Suppressor macrophage treated with lipopolysaccharide for 4 hours (primary cell): ENCODE data around the gene PRR15L.

Source experiments
- DNase-seq: peaks from one replicate; pipeline ENCODE4 v3.0.0-alpha.2; 2020

The PRR15L gene

DNA sequence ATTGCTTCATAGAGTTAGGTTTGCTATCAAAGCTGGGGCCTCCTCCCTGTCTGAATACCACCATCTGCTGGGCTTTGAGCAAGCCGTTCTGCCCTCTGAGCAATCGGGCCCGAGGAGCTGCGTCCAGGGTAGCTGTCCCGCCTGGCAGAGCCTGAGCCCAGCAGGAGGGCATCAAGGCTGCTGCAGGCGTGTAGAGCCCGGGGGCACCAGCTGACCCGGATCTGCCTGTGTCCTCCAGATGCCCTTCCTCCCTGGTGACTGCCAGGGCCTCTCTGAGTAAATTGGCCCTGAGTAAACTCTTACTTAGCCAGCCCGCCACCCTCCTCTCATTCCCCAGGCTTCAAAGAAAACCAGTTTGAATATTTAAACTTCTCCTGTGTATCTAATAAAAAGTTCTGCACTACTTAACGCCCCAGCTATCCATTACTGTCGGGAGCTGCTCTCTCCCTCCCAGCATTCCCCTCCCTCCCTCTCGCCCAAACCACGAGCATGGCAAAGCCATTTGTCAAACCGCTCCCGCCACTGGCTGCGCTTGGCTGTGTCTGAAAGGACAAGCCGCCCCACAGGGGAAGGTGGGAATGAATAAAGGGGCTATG lies 29.7 kb upstream of the PRR15L start:
- DNase-seq: no peak

DNA sequence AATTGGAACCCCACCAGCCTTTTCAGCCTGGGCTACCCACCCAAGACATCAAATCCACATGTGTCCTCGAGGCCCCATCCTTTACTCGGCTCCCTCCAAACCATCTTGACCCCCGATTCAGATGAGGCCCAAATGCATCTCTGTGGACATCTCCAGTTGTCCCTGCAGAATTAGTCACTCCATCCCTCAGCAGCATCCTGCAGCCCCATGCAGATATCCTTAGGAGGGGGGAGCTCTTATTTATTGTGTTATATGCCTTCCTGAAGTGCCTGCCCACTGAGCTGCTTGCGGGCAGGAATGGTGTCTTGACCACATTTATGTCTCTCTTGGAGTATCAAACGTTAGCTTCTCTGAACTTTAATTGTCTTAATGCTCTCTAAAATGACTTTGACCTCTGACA lies 28.8 kb upstream of the PRR15L start:
- no peak for DNase-seq

DNA sequence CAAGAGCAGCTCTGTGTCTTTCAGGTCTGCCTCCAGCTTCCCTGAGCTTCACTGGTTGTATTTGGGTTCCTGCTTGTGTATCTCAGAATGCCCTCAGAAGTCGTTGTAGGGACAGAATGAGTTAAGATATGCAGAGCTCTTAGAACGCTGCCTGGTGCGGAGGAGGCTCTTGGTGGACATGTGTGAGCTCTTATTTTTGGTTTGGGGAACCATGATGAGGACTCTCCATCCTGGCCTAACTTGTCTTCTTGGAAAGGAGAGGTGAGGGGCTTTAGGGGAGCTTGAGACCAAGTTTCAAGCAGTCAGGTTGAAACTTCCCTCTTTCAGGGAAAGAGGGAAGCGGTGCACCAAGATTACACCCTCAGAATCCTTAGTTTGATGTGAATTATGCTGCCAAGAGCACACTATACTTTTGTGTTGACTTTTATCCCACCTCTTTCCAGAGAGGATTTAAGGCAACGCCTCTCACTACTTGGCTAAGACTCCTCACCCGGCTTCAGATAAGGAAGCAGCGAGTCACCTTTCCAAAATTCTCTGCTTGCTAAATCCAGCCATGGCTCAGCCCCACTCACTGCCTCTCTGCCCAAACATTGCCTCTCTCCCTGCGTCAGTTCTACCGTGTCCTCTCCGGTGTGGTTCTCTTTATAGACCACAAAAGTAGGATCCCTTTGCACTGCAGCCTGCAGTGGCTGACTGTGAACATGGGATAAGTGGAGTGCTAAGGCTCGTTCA lies 26.0 kb upstream of the PRR15L start:
- peak; percentile 51 for DNase-seq

DNA sequence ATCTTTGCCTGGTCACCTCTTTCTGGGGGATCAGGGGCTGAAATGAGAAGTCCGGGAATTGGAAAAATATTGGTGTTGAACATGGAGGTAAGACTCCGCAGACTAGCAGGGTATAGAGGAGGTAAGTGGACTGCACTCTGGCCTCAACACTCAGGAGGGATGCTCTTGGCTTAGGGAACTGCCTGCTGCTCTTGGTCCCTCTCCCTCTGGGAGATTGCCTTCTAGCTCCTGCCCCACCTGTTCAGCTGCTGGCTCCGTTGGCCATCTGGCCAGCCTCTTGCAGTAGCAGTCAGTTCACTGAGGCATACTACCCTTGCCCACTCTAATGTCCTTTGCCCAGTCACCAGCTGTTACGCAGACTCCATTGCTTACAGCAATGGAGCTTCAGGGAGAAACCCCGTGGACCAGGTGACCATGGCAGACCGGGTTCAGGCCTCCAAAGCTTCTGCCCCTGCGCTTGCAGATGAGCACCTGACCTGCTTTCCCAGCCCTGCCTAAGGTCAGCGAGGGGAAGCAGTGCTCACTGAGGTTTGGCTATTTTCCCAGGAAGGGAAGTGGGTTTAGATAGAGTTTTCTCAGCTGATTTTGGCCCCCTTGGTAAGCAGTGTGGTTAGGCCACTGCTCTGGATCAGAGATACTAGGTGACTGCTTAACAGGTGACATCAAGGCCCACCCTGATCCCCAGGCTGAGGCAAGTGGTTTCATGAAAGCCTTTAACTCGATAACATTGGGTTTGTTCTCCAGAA lies 25.1 kb upstream of the PRR15L start:
- DNase-seq: peak; percentile 50

DNA sequence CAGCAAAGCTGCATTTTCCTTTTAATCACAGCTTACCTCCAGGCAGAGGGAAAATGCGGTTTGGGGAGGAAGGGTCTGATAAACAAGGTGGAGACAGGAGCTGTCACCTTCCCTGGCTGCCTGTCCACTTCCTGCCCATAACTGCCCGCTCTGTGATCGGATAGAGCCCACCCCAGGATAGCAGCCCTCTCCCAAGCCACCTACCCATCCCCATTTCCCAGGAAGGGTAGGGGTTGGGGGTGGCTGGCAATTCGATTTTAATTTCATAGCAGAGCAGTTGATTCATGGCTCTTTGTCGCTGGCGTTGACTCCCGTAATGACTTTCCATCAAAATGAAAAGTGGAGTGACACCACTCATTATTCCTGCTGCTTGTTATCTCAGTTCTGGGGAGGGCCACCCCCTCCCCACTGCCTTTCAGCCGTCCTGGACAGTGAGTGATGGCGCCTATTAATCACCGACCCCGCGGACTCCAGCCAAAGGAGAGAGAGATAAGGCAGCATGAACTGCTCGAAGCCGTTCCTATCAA lies 24.5 kb upstream of the PRR15L start:
- DNase-seq: no peak

DNA sequence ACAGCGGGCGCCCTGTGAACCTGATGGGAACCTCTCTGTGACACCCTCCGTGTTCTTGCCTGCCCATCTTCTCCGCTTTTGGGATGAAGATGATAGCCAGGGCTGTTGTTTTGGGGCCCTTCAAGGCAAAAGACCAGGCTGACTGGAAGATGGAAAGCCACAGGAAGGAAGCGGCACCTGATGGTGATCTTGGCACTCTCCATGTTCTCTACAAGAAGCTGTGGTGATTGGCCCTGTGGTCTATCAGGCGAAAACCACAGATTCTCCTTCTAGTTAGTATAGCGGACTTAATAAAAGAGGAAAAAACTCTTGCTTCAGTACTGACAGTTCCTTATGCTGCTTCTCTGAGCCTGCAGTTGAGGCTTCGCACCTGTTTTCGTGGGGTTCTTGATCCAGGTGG lies 23.8 kb upstream of the PRR15L start:
- DNase-seq: no peak

DNA sequence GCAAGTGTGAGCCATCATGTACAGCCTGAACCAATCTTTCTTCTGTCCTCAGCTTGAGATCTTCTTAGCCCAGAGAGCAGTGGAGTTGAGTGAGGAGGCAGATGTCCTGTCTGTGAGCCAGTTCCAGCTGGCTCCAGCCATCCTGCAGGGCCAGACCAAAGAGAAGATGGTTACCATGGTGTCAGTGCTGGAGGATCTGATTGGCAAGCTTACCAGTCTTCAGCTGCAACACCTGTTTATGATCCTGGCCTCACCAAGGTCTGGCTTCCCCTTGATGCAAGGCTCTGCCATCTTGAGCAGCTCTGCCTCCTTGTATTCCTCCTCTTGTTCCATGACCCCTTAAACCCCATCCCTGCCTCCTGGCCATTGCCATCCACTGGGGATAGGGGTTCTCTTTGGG lies 22.9 kb upstream of the PRR15L start:
- DNase-seq: no peak

DNA sequence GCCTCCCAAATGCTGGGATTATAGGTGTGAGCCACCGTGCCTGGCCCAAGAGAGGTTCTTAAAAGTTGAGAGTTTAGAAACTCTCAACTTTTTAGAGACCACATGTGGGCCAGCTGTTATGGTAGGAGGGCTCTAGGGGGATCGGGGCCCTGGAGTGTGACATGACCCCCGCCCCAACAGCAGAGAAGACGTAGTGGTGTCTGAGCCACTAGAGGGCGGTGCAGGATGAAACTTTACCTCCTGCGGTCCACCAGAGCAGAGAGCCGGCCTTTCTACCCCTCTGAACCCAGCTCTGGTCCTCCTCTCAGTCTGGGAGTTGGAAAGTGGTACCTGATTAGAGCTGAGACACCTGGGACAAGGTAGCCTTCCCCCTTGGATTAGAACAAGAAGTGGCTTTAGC lies 20.6 kb upstream of the PRR15L start:
- peak; percentile 82 for DNase-seq

DNA sequence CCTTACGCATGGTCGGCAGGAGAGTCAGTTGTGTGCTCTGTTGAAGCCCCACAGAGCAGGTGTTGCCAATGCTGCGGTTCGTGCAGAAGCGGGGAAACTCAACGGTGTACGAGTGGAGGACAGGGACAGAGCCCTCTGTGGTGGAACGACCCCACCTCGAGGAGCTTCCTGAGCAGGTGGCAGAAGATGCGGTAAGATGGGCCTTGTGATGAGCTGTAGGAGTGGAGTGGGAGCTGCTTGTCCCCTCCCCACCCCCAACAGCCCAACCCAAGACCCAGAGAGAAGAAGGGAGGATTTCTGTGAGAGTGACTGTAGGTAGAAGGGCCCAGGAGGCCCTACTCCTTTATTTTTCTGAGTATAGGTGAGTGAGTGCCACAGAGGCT lies 18.1 kb upstream of the PRR15L start:
- no peak for DNase-seq

DNA sequence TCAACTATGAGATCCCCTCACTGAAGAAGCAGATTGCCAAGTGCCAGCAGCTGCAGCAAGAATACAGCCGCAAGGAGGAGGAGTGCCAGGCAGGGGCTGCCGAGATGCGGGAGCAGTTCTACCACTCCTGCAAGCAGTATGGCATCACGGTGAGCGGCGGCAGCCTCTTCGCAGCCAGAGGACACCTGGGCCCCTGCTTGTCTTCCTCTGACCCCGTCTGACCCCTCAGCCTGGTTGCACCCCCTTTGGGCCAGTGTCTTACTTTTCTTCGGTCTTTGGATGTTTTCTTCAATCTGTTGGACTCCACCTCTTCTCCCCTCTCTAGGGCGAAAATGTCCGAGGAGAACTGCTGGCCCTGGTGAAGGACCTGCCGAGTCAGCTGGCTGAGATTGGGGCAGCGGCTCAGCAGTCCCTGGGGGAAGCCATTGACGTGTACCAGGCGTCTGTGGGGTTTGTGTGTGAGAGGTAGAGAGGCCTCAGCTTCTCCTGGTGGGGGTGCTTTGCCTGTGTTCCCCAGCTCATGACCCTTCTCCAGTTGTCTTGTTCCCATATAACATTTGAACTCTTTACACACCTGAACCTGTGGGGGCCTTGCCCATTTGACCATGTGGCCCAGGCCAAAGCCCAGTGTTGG lies 17.6 kb upstream of the PRR15L start:
- no peak for DNase-seq

DNA sequence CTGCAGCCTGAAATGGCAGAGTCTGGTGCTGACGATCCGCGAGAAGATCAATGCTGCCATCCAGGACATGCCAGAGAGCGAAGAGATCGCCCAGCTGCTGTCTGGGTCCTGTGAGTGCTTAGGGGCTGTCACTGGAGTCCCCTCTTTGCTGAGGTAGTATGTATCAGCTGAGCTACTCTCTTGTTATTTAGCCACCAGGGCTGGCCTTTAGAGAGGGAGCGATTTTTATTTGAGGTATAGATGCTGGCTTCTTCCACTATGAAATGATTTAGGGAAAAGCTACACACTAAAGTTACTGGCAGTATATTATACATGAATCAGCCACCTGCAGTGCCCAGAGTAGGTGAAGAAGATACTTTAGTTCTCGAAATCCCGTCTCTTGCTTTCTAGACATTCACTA lies 15.9 kb upstream of the PRR15L start:
- DNase-seq: no peak

DNA sequence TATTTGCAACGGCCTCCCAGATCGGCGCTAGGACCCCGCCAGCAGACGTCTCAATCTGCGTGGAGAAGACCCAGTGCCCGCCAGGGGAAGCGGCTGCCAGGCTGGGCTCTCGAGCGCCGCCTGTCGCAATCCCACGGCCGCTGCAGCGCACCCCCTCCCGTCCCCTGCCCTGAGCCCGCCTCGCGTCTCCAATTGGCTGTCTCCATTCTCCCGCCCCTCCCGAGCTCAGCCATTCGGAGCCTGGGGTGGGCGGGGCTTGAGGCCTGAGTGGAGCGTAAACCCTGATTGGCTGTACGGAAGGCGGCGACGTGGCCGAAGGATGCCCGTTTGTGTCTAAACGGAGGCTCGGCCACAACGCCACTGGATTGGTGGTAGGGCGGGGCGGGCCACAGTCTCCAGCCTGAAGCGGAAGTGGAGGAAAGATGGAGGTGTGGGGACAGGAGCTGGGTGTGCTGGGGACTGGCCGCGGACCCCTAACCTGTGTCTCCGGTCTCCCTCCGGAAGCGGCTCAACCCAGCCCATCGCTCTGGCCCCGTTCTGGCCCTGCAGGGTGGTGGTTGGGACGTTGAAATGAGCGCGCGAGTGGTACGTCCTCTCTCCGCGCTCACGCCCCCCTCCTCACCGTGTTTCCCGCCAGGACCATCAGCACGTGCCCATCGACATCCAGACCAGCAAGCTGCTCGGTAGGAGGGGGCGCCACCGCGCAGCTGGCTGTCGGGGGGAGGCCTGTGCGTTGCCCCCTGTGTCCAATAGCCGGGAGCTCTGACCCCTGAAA lies 13.2 kb upstream of the PRR15L start, which contains the start of gene CDK5RAP3:
Gene CDK5RAP3 (plus strand): TSS at position 389 of the 775 bp plus-strand sequence. CDS start 34 bp downstream, at position 423.
- DNase-seq: peak; percentile 100

DNA sequence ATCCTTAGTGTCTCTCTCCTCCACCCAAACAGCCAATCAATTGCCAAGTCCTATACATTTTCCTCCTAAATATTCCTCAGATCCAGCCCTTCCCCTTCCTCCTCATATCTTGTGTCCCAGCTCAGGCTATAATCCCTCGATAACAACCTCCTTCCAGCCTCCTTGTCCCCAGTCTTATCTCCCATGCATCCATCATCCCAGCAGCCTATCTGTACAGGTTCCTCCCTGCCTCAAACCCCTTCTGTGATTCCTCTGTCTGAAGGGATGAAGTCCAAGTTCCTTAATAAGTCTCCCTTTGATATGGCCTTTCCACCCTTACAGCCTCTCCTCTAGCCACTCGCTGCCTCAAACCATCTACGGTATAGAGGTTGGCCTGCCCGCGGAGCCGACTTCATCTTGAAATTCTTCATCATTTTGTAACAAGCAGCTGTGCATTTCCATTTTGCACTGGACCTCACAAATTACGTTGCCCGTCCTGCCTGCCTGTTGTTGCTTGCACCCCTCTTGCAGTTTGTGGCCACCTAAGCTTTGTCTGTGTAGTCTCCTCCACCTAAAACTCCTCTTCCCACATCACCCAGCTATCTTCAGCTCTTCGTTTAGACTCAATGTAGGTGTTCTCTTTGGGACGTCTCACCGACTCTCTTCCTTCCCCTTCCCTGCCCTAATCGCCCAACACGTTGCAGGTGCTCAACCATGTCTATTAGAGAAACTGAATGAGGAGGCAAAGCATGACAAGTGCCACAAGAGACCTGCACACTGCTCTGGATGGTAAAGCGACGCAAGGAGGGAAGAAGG lies 12.4 kb upstream of the PRR15L start:
- DNase-seq: no peak

DNA sequence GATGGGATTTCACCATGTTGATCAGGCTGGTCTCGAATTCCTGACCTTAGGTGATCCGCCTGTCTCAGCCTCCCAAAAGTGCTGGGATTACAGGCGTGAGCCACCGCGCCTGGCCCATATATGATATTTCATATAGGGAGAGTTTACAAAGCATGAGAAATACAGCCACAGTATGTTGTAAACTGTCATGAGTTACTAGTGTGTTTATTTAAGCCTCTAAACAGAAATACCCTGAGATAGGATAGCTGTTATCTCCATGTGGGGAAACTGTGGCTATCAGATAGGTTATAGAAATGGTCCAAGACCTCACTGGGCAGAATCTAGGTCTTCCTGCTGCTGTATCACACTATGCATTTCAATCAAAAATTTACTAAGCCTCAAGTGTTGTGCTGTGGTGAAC lies 11.2 kb upstream of the PRR15L start:
- DNase-seq: no peak

DNA sequence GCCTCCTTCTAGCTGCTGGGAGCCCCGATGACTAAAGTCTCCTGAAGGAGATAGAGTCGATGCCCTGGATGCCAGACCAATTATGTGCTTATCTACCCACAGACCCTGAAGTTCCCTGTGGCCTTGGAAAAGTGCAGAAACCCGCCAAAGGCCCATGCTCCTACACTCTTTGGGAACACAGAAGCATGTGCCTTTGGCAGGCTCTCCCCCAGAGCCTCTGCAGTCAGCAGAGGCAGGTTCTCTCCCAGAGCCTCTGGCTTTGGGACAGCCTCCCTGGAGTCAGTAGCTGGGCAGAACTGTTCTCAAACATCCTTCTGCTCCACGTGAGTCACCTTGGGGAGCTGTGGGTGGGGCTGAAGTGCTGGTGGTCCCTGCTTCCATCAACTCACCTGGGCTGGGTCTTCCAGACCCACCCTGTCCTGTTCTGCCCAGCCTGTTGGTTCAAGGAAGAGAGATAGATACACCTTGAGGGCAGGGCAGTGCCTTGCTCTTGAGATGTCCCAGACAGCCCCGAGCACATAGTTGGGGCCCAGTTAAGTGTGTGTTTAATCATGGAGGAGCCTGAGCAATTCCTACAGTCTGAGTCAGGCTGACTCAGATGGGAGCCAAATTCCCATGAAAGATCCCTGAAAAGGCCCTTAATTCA lies 10.0 kb upstream of the PRR15L start:
- DNase-seq: no peak

DNA sequence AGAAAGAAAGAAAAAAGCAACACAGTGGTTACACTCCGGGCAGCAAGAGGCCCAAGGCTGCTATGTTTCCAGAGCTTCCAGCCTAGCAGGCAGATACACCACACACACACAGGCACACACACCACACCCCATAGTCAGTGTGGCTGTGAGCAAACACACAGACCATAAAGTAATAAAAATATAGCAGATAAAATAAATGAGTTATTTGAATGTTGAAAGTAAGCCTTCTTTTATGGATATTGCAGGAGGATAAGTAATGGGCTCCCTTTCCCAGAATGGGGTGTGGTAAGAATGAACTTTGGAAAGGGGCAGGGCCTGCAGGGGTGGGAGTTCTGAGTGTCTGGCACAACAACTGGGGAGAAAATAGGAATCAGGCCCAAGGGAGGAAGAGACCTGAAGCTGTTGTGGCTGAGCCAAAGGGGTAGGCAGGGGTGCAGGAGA lies 8.4 kb upstream of the PRR15L start:
- DNase-seq: no peak

DNA sequence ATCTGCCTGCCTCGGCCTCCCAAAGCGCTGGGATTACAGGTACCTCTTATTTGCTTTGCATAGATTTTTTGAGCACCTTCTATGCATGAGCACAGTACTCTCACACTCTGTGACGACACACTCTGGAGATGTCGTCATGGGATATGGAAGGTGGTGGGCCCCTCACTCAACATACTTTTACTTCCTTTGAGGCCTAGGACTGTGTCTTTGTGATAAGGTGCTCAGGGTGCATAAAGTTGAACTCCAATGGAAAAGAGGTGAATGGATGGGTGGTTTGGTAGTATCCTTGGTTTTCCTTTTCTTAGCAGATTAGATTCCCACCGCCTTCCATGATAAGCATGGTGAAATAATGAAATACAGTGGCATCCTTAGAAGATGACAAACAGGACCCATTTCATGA lies 7.2 kb upstream of the PRR15L start:
- no peak for DNase-seq

DNA sequence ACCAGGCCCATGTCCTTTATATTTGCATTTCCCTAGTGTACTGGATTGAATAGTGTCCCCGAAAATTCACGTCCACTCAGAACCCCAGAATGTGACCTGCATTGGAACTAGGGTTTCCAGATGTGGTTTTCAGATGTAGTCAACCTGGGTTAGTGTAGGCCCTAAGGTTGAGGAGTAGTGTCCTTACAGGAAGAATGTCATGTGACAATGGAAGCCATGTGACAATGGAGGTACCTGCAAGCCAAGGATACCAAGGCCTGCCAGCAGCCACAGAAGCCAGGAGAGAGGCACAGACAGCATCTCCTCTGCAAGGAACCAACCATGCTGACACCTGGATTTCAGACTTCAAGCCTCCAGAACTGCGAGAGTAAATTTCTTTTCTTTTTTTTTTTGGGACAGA lies 5.2 kb upstream of the PRR15L start:
- no peak for DNase-seq

DNA sequence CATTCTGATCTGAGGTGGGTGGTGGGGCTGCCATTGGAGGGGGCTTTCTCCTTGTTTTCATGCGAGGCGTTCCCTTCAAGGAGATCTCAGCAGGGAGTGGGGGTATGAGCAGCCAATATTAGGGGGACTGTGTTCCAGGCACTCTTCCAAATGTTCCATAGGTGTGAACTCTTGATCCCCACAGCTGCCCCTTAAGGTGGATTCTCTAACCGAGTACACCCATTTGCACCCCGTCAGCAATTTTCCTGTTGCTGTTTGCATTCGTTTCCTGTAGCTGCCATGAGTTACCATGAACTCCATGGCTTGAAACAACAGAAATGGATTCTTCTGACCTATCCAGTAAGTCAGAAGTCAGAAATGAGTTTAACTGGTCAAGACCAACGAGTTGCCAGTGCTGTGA lies 3.7 kb upstream of the PRR15L start:
- DNase-seq: no peak

DNA sequence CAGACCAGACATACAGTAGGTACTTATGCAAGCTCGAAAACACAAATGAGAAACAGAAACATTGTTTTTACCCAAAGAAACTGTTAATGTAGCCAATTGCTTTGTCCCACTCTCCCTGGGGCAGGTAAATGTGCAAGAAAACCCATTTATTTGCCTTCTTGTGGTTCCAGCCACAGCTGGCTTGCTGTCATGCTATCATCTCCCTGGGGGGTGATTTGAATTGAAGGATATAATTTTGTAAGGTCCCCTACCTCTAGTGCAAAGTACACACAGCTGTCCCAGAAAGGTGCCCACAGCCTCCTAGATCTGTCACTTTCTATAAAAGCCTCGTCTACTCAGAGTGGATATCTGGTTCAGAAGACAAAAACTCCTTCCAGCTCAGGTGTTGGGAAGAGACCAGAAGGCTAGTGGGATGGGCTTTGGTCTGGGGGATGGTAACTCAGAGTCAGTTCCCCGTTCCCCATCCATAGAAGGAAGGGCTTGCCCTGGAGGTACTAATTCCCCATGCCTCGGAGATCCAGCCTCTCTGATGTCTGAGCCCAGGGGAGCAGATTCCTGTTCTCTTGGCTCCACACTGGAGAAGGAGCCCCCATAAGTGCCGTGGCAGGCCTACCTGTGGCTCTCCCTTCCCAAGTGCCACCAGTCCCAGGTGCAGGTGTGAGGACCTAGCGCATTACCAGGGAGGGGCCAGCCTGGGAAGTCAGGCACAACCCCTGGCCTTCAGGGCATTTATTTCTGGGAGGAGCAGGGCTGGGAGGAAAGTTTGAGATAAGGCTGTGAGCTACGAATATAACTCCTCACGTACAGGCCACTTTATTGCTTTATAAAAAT lies 2.4 kb upstream of the PRR15L start:
- no peak for DNase-seq
